SH-SY5Y (cell line): Measurements from ENCODE around the gene GABPB2.

Experiments
- GATA2 ChIP-seq: IDR thresholded peaks from 2 replicates; pipeline ENCODE4 v1.6.1; 2011; ENCODE audit warnings: mild to moderate bottlenecking, low read depth, low read length
- GATA3 ChIP-seq: IDR thresholded peaks from 2 replicates; pipeline ENCODE4 v1.6.1; 2011; ENCODE audit warnings: low read depth, mild to moderate bottlenecking, low read length, moderate library complexity

Gene GABPB2

GRCh38 chr1:151072224-151072623 is 1.7 kb downstream of the GABPB2 start:
- TF ChIP-seq GATA3 (no peak), GATA2 (no peak)

GRCh38 chr1:151085953-151086559 is 15.5 kb downstream of the GABPB2 start:
- TF ChIP-seq GATA2 = no peak
- no peak for TF ChIP-seq GATA3

- TF ChIP-seq GATA3 = no peak
- TF ChIP-seq GATA2 = no peak
These were observed 27.6 kb downstream of the GABPB2 start for GRCh38 chr1:151098126-151098525.

GRCh38 chr1:151104630-151105029 is 34.1 kb downstream of the GABPB2 start:
- TF ChIP-seq GATA3 (no peak), GATA2 (no peak)

- TF ChIP-seq GATA3 (no peak), GATA2 (no peak)
These were observed 36.3 kb downstream of the GABPB2 start for GRCh38 chr1:151106894-151107293.

GRCh38 chr1:151108331-151108730 is 37.8 kb downstream of the GABPB2 start:
- no peak for TF ChIP-seq GATA2
- no peak for TF ChIP-seq GATA3

- no peak for TF ChIP-seq GATA3
- no peak for TF ChIP-seq GATA2
These were observed 43.3 kb downstream of the GABPB2 start for GRCh38 chr1:151113877-151114276.

- TF ChIP-seq GATA3 (no peak), GATA2 (no peak)
These were observed 54.3 kb downstream of the GABPB2 start for GRCh38 chr1:151124763-151125403.

GRCh38 chr1:151128800-151129199 is 58.2 kb downstream of the GABPB2 start:
- TF ChIP-seq GATA3 (no peak), GATA2 (no peak)

- TF ChIP-seq GATA2 (no peak), GATA3 (no peak)
These were observed 60.5 kb downstream of the GABPB2 start for GRCh38 chr1:151130987-151131586.

GRCh38 chr1:151131701-151132334 is 61.3 kb downstream of the GABPB2 start:
- TF ChIP-seq GATA2 (no peak), GATA3 (no peak)

GRCh38 chr1:151132335-151133017 is 61.9 kb downstream of the GABPB2 start:
- TF ChIP-seq GATA3 = no peak
- TF ChIP-seq GATA2 = no peak

- TF ChIP-seq GATA3 = no peak
- TF ChIP-seq GATA2 = no peak
These were observed 62.7 kb downstream of the GABPB2 start for GRCh38 chr1:151133018-151133806.
